NCI-H2227 (cell line): ENCODE results near the gene TMEM108.

Experiments
- DNase-seq: peaks from one replicate; lab custom pipeline; 2025; ENCODE audit not compliant: unreplicated experiment; lab: John Stamatoyannopoulos, UW

The TMEM108 gene

DNA sequence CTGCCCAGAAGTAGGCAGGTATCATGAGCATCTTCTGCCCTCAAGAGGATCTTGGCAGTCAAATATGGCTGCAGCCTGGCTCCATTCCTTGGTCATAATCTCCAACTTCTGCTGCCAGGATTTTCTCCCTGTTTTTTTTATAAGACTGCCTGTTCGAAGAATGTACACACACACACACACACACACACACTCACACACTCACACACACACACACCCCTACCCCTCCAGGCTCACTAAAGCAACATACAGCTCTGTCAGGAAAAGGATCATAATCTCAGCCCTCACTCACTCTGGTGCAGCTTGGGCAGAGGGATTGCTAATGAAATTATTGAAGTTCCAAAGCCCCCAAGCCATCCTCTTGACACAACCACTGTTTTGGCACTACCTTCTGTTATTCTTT lies 232.4 kb downstream of the TMEM108 start:
- no peak for DNase-seq

DNA sequence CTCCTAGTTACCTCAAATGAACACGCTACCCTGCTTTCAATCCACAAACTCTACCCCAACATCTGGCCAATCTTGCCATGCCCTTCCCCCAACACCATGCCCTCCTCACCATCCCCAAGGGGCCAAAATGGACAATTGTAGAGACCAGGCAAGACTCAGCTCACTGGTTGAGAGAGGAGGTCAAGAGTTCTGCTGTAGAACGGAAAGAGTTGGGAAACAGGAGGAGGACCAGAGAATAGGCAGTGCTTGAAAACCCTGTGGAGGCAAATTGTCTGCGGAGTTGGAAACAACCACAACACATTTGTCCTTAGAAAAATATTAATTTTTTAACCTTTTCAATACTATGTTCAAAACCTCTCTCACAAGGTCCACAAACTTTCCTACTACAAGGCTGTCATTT lies 232.9 kb downstream of the TMEM108 start:
- no peak for DNase-seq

DNA sequence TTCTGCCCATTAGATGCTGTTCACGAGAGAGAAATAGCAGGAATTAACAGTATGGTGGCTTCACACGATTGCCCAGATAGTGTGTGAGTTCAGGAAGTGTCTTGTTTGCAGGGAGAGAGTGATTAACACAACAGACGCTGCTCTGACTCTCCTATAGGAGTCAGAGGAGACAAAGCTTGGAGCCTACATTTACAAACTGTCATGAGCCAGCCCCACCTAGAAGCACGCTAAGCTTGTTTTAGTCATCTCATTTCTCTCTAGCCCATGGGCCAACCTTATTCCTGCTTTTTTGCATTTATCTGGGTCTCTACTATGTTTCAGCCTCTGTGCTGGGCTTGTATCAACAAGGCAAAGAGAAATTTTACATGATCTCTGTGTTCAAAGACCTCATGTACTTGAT lies 233.3 kb downstream of the TMEM108 start:
- DNase-seq: no peak

DNA sequence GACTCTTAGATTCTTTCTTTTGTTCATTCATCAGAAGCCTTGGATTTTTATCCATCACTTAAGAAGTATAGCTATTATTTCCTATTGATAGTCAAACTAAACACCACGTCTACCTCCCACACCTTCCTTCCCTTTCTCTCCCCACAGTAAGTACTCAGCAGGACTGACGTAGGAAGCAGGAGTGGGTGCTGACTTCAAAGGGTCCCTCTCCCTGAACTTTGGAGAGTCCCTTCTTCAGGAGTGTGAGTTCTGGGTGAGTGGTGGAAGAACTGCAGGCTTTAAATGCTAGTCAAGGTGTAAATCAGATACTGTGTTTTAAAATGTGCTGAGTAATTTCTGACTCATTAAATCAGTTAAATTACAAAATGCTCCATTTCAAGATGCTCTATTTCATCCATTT lies 235.2 kb downstream of the TMEM108 start:
- DNase-seq: no peak

DNA sequence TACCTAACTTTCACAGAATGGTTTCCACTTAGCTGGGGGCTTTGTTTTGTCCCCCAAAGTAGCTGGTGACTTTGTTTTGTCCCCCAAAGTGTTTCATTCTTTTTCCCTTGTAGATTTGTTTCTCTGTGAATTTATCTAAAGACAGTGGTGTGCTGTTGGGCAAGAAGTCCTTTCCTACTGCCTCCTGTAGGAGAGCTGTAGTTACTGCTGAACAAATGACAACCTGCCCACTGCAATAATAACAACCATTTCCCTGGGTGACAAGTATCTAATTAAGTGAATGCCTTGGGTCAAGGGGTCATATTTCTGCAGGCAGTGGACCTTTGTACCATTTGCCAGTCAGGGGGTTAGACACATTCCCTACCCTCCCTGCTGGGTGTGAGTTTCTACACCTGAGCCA lies 236.3 kb downstream of the TMEM108 start:
- DNase-seq: no peak

DNA sequence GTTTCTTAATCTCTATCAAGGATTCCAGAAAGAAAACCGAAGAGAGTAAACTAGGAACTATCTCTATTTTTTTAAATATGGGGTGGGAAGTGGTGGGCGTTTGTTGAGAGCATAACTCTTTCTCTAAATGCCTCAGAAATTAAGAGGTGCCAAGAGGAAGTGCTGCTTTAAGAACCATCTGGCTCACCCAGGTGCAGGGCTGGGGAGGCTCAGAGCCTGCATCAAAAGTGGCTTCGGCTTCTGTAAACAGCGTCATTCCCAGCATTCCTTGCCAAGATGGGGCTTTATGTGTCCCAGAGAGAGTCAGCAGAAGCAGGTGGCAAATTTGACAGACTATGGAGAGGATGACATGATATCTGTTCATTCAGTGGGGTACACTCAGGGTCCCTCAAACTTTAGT lies 238.4 kb downstream of the TMEM108 start:
- DNase-seq: no peak

DNA sequence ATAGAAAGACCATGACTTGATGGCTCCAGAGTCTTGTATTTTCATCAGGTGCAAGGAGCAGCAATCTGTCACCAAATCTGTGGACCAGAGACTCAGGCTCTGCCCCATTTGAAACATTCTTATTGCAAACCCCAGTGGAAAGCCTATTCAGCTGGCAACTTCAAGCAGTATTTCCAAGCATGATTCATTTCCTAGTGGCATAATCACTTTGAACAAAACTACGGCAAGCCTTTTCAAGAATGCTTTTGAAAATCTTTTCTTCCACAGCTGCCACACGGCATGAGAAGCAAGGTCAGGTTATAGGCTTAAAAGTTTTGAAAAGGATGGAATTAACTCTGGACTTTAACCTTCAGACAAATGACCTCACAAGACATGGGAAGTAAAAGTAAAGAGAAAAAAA lies 239.6 kb downstream of the TMEM108 start:
- no peak for DNase-seq

DNA sequence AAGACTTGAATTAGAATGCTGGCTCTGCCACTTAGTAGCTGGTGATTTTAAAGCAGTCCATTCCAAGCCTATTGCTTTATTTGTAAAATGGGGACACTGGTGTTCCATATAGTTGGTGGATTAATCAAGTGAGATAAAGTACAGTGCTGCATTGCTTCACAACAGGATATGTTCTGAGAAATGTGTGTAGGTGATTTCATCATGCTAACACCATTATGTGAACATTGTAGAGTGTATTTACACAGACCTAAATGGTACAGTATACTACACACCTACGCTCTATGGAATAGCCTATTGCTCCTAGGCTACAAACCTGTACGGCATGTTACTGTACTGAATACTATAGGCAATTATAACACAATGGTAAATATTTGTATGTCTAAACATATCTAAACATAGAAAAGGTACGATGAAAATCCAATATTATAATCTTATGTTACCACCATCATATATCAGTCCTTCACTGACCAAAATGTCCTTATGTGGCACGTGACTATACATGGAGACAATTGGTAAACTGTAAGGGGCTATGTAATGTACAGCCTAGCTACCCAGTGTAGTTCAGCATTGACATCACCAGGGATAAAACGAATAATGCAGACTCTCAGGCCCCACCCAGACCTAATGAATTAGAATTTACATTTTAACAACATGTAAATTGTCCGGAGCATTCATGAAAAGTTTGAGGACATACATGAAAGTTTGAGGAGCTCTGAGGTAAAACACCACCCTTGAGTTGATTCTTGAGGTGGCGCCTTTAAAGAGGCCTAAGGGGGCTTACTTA lies 240.3 kb downstream of the TMEM108 start:
- no peak for DNase-seq

DNA sequence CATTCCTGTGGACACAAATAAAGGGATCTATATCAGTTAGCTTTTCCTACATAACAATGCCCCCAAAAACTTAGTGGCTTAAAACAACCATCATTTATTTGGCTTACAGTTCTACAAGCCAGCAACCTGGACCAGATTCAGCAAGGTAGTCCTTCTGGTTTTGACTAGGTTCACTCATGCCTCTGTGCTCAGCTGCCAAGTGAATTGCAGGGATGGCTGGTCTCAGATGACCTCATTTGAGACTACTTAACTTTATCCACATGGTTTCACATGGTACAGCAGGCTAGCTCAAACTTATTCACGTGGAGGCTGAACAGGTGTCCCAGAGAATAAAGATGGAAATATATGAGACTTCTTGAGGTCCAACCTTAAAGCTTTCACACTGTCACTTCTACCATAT lies 242.4 kb downstream of the TMEM108 start:
- DNase-seq: no peak

DNA sequence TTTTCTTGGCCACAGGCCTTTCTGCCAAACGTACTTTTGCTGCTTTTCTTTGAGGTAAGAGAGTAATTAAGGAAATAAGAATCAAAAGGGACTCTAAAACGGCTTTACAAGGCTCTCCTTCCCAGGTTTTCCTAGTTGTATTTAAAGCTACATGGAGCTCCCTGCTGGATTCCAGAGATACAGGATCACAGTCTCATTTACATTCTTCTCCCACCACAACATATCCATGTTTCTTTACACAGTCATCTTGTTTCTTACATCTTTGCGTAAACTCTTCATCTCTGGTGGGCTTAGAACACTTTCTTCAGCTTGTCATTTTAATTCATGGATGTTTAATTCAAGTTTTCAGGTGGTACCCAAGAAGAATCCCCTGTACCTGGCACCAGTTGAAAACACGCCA lies 244.0 kb downstream of the TMEM108 start:
- no peak for DNase-seq

DNA sequence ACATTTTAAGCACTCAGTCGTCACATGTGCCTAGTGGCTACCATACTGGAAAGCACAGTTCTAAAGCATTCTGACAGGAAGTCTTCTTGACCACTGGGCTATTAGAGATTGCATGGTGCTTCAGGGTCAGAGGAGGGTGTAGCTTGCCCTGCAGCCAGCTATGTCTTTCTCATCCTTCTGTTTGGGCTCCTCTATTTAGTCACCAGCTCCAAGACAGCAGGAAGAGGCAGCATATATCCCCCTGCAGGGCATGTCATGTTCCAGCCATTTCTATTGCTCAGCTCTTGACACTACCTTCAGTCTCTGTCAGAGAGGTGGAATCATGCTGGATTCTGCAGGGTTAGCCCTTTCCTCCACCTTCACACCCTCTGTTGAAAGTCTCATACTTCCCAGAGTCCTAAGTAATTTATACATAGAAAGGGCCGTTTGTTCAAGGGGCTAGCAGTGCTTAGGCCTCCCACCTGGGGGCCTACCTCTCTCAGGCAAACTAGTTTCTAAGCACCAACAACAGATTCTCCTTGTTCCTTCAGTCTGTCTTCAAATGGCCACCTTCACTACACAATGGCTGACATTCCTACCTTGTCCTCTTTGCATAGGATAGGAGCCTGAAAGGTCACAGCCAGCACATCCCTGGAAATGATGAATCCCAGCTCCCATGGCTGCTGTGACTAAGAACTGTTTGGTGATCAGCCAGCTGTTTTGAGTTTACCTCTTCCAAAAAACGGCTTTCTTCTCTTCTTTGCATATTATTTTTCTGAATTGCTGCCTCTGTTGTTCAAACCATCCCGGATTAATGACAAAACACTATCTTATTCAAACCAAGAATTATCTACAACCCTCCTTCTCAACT lies 246.0 kb downstream of the TMEM108 start:
- no peak for DNase-seq

DNA sequence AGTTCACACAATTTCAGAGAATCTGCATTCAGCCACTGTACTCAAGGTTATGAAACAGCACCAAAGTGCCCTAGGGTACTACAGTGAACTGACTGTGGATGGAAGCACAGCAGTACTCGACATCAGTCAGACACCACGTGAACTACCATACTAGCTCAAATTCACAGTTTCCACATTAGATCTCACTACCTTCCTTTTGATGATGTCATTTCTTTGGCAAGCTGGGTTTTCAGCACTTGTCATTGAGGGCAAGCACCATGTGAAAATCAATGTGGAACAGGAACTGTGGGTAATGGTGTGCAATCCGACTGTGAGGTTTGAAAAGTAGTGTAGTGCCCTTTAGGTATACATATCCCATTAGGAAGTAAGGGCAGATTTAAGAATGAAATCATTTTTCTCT lies 251.1 kb downstream of the TMEM108 start:
- DNase-seq: no peak

DNA sequence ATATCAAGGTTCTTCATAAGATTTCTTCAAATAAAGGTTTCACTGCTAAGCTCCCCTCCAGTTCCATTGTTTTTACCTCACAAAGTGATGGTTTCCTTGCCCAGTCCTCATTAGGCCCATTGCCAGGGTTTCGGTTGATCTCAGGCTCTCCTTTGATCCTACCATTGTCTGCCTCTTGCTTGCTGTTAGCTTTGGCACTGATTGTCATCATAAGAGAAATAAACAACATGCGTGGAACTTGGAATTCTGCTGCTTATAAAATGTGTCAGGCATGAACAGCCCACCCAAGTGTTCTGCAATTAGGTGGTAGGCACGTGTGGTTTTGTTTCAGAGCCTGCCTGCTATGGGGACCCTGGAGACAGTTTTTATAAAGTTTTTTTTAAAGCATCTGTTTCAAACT lies 254.1 kb downstream of the TMEM108 start:
- no peak for DNase-seq

DNA sequence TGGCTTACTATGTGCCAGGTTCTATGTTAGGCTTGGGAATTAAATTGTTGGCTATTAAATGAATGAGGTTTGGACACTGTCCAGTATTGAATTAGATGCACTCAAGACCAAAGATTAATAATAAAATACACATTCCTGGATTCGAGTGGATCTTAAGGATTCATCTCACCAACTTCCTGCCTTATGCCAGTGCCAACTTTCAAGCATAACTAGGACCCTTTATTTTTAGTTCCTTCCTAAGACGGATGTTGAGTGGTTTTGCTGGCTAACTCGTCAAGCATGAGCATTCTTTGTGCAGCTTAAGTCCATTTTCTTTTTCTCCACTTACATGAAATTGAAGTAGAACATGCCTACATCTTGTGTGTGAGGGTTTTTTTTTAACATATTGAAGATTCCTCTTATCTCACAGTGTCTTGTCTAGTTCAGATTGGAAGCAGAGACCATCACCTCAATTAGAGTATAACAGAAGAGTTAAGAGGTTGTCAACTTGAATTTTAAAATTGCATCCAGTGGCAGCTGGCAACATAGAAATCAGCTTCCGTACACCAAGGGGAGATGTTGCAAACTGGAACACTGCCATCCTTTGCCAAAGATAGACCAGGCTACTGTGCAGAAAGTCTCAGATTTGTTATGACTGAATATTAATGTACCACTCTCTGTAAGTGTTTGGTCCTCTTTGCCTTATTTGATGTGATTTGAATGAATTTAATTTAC lies 255.4 kb downstream of the TMEM108 start:
- no peak for DNase-seq

DNA sequence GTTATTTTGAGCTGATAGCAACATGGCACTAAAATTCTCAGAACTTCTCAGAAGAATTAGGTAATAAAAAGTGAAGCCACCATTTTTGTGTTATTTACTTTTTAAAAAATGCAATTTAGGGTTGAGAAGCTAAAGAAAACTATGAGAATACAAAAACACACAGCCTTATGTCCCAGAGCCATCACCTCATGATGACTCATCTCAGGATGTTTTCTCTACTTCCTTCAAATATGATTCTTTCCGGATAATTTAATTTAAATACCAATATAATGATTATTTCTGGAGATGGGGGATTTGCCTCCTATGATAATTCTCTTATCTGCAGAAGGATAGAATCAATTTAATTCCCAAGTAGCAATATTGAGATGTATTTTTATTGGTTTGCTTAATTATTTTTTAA lies 256.1 kb downstream of the TMEM108 start:
- no peak for DNase-seq

DNA sequence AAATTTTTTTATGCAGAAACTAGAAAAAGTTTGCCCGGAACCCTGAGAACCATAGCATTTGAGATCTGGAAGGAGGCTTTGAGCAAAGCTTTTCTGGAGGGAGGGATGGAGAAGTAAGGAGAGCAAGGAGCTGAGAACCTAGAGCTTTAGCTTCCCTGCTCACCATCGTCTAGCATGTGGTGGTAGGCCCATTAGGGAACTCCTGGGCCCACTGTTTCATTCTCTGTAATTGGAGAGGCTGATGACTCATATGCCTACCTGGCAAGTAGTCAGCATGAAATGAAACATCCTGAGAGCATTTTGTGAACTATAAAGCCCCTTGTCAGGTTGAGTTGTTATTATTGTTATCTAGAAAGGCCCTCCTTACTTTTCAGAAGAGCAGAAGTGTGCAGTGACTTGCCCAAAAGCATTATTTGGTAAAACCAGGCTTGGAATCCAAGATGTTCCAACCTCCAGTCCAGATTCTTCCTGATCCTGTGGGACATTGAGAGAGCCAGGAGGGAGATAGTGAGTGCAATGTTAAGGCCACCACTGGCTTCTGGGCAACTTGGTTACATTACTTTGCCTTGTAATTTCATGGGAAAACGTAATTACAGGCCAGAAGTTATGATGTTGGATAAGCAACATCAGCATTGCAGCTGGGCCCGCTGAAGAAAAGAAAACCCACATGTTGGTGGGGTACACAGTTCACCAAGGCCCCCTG lies 257.2 kb downstream of the TMEM108 start:
- DNase-seq: no peak

DNA sequence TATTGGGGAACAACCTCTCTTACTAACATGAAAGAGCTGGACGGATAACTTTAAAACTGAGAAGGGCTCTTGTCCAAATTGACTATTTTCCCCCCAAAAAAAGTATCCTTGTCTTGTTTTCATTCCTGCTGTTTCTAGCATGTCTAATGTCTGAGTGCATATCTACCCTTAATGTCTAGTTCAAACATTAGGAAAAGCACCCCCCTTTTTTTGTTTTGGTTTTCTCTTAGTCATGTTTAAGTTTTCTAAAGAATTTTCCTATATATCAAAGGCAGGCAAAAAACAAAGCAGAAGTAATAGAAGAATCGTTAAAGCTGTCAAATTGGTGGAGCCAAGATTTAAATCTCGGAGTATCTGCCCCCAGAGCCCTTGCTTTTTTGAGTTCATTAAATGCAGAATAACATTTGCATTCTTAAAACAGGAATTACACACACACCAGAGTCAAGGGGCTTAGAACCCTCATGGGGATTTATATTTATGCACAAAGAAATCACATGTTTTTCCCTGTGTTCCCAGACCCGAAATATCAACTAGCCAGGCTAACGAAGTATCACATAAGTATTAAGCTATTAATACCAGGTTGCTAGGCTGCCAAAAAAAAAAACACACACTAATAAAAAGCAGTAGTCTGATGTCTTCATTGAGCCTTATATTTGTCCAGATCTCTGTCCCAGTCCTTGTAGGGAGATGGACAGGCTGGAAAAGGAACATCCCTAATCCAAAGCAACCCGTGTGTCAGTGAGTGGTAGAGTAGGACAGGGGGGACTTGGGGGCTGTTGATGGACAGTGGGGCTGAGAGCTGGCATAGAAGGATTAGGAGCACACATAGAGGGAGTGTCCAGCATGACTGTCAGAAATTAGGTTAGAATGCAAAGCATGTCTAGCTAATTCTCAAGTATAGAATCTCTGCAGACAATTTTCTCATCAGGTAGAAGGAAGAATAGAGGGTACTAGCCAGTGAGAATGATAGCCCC lies 258.0 kb downstream of the TMEM108 start:
- no peak for DNase-seq

DNA sequence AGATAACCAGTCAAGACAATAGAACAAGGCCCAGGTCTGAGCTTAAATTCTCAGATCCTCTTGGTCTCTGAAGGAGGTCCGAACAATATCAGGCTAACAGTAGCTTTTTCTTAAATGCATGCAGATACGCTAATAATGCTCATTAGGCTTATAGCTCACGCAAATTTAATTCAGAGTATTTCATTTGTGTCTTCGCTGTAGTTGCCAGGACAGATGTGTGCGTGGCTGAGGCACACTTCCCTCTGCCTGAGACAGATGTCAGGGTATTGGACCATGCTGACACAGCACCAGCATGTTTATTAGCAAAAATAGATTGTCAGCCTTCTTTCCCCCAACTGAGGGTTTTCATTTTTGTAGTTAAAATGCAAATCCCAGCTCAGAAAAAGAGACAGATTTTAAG lies 258.8 kb downstream of the TMEM108 start:
- DNase-seq: no peak

DNA sequence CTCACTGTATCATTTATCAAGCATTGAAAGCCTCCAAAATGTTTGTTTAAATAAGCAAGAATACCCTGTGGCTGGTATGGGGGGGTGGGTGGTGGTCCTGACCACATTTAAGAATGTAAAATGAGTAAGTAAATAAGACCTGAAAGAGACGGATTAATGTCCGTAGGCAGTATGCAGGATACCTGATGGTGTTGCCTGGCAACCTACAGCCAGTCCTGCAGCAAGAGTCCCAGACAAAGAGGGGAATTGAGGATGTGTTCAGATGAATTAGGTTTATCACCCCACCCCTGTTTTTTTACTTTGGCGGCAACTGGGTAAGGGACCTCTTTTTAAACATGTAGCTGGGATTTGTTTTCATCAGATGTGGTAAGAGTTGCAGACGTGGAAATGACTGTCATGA lies 261.9 kb downstream of the TMEM108 start:
- DNase-seq: no peak

DNA sequence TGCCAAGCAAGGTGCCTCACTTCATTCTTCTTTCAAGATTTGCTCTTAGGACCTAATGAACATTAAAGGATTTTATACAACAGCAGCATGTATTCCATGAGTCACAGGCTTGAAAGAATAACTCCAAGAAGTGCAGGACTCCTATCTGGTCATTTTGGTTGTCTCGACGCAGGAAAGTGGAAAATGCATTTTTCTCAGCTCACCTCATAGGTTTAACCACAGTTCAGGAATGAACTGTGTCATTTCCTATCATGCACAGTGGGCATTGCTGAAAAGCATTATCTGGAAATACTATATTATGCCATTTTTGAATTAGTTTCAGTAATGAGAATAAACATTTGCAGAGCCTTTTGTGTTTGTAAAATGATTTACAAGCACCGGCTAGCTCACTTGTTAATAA lies 263.0 kb downstream of the TMEM108 start:
- DNase-seq: no peak
